SIG-M5 treated with dmso at 0.1 percent for 504 hours (cell line): ENCODE data around the gene PPP1R9B.

ENCODE experiments used
- DNase-seq: peaks from one replicate; lab custom pipeline; 2025; ENCODE audit not compliant: unreplicated experiment; lab: John Stamatoyannopoulos, UW

PPP1R9B gene

GRCh38 chr17:50094753-50095619 is 55.5 kb downstream of the PPP1R9B start, which contains the start of gene PDK2:
PDK2 (plus strand) TSS chr17:50095351; CDS start chr17:50095436, 85 bp downstream.
- DNase-seq: peak; percentile 95

- DNase-seq: peak; percentile 74
These were observed 56.2 kb downstream of the PPP1R9B start for GRCh38 chr17:50094243-50094752.

- no peak for DNase-seq
These were observed 56.7 kb downstream of the PPP1R9B start for GRCh38 chr17:50093807-50094206.

GRCh38 chr17:50093246-50093645 is 57.2 kb downstream of the PPP1R9B start:
- DNase-seq: no peak

GRCh38 chr17:50091918-50092285 is 58.6 kb downstream of the PPP1R9B start:
- DNase-seq: no peak

- DNase-seq: no peak
These were observed 59.2 kb downstream of the PPP1R9B start for GRCh38 chr17:50090971-50091917.

GRCh38 chr17:50090071-50090470 is 60.4 kb downstream of the PPP1R9B start:
- no peak for DNase-seq

GRCh38 chr17:50088952-50089825 is 61.3 kb downstream of the PPP1R9B start:
- DNase-seq: no peak

GRCh38 chr17:50087912-50088405 is 62.5 kb downstream of the PPP1R9B start:
- no peak for DNase-seq

GRCh38 chr17:50087246-50087911 is 63.1 kb downstream of the PPP1R9B start:
- peak; percentile 67 for DNase-seq
